ENCODE results near the gene PARS2.
"Not testable (repeated sequence)": the region's sequence is repeated elsewhere in the genome, so short reads cannot be mapped to it uniquely, and the experiment has no call there.

Gene PARS2

DNA sequence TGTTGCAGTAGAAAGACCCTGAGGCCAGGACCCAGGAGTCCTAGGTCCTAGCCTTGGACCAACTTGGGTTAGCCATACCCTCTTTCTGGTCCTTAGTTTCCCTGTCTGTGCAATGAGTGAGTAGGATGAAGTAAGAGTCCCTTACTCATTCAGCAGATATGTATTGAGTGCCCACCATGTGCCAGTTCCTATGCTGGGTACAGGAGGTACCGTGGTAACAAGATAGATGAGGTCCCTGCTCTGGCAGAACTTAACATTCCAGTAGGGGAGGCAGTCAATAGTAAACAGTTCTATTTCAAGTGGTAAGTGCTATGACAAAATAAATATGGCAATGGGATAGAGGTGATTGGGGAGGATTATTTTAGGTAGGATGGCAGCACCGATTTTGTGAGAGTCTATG, 18.3 kb upstream of the PARS2 start:
- H3K4me3 ChIP-seq (ENCODE audit: low read depth, low read length) = no peak overlapping the region
- TF ChIP-seq, protein P1, sequence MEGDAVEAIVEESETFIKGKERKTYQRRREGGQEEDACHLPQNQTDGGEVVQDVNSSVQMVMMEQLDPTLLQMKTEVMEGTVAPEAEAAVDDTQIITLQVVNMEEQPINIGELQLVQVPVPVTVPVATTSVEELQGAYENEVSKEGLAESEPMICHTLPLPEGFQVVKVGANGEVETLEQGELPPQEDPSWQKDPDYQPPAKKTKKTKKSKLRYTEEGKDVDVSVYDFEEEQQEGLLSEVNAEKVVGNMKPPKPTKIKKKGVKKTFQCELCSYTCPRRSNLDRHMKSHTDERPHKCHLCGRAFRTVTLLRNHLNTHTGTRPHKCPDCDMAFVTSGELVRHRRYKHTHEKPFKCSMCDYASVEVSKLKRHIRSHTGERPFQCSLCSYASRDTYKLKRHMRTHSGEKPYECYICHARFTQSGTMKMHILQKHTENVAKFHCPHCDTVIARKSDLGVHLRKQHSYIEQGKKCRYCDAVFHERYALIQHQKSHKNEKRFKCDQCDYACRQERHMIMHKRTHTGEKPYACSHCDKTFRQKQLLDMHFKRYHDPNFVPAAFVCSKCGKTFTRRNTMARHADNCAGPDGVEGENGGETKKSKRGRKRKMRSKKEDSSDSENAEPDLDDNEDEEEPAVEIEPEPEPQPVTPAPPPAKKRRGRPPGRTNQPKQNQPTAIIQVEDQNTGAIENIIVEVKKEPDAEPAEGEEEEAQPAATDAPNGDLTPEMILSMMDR (IDR thresholded peaks at IDR 0.05; ENCODE audit: low read depth, low read length, missing control alignments) = no peak
- in situ Hi-C loops (cut with HindIII; ENCODE audit: low sequenced_read_pairs) = no loop called here
- DNase-seq (ENCODE audit: low read depth) = no peak

DNA sequence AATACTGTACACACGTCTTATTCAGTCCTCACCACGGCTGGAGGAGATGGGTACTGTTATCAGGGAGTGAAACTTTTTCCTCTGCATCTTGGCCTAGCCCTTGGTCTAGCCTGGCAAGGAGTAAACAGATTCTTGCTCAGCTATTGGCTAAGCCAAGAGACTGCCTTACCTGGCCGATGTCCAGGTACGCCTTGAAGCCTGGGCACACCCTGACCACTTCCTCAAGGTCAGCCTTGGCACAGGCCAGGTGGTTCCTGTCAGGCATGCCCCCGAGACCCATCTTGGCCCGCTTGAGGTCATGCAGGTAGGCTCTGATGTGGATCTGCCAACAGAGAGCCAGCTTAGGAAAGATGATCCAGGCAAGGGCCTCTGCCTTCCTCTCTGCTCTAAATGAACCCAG, 17.8 kb upstream of the PARS2 start:
- DNase-seq (ENCODE audit: low read depth) = no peak
- TF ChIP-seq, protein P1 (IDR thresholded peaks at IDR 0.05; ENCODE audit: low read depth, low read length, missing control alignments) = no peak
- H3K4me3 ChIP-seq (ENCODE audit: low read depth, low read length) = no peak overlapping the region
- in situ Hi-C loops (cut with HindIII; ENCODE audit: low sequenced_read_pairs) = no loop called here

DNA sequence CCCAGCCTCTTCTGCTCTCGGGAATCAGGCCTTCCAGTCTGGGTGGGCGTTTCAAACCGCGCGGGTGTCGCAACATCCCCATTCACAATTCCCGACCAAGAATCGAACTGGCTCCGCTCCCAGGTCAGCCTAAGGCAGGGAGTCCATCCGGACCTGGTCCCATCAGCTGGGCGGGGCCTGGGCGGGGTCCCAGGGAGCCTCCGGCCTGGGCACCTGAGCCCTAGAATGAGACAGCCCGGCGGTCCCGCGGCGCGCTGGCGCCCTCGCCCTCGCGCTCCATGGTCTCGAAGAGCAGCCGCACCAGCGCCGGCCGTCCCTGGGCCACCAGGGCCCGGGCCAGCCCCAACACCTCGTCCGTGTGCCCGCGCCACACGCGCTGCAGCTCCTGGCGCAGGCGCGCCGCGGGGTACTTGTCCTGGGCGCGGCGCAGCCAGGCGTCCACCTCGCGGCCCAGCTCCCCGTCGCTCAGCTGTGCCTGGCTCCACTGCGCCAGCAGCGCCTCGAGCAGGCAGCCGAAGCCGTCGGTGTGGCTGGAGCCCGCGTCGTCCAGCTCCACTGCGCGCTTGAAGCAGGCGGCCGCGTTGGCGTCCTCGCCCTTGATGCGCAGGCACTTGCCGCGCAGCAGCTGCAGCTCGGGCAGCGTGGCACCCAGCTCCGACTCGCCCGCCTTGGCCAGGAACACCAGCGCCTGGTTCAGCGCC, 16.9 kb upstream of the PARS2 start:
- DNase-seq (ENCODE audit: low read depth) = no peak
- in situ Hi-C loops (cut with HindIII; ENCODE audit: low sequenced_read_pairs) = no loop called here
- H3K4me3 ChIP-seq (ENCODE audit: low read depth, low read length) = no peak overlapping the region
- TF ChIP-seq, protein P1 (IDR thresholded peaks at IDR 0.05; ENCODE audit: low read depth, low read length, missing control alignments) = no peak

DNA sequence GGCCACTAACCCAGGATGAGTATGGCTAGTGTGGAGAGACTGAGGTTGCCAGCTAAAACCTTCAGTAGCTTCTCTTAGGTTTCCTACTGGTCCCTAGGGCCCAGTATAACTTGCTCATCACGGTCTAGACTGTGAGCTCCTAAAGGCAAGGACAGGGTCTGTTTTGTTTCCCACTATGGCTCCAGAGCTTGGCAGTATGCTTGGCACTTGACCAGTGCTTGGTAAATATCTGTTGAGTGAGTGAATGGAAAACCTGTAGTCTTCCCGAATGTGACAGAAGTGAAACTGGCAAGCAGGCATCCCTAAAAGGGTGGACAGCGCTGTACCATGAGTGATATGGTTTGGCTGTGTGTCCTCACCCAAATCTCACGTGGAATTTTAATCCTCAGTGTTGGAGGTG, 13.1 kb upstream of the PARS2 start:
- no peak overlapping the region for H3K4me3 ChIP-seq (ENCODE audit: low read depth, low read length)
- in situ Hi-C loops (cut with HindIII; ENCODE audit: low sequenced_read_pairs) = no loop called here
- no peak for DNase-seq (ENCODE audit: low read depth)
- TF ChIP-seq, protein P1 (IDR thresholded peaks at IDR 0.05; ENCODE audit: low read depth, low read length, missing control alignments) = no peak

DNA sequence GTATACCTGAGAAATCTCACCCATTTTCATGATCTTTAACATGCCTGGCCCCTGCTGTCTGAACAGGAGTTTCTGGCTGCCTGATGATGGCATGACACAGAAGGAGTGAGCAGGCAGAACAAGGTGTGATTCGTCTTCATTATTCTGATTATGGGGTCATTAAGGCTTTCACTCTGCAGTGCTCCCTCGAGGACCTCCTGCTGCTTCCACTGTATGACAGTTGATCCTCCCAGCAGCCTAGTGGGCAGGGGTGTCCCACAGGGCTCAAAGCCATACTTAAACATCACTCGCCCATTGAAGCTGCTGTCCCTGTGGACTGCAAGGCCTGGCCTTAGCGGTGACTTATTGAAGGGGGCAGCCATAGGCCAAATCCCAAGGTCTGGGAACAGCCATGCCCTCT, 12.7 kb upstream of the PARS2 start:
- TF ChIP-seq, protein P1 (IDR thresholded peaks at IDR 0.05; ENCODE audit: low read depth, low read length, missing control alignments) = no peak
- no peak for DNase-seq (ENCODE audit: low read depth)
- no peak overlapping the region for H3K4me3 ChIP-seq (ENCODE audit: low read depth, low read length)
- in situ Hi-C loops (cut with HindIII; ENCODE audit: low sequenced_read_pairs) = no loop called here

DNA sequence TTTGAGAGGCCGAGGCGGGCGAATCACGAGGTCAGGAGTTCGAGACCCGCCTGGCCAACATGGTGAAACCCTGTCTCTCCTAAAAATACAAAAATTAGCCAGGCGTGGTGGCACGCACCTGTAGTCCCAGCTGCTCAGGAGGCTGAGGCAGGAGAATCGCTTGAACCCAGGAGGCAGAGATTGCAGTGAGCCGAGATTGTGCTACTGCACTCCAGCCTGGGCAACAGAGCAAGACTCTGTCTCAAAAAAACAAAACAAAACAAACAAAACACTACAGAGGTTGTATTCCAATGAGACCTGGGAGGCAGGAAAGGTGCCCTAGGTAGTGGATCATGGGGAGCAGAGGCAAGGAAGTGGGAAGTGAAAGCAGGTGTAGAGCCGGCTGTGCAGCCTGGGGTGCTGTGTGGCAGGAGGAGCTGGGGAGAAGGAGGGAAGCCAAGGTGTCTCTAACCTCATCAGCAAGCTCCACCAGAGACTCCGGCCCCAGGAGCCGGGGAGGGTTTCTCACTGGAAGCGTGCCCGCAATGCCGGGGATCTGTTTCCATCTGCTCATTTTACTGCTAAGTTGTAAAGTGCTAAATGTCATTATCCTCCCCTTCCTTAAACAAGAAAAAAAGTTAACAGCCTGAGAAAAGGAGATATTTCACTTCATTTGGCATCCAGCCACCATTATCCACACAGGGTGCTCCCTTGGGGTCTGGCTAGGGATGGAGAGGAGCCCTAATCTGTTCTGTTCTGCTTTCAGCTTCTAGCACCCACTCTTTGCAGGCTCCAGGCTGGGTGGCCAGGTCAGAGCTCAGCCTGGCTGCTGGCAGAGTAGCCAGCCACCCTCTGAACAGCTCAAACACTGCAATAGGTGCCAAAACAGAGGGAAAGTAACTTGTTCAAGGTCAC, 11.8 kb upstream of the PARS2 start:
- H3K4me3 ChIP-seq (ENCODE audit: low read depth, low read length); DNase-seq (ENCODE audit: low read depth): not testable (repeated sequence)

More for the DNA sequence above, 11.8 kb upstream of the PARS2 start:
- in situ Hi-C loops (cut with HindIII; ENCODE audit: low sequenced_read_pairs) = not testable (repeated sequence)

Measured in astrocyte of the cerebellum (primary cell).